GM18858 (cell line): ENCODE measurements around the gene FAM170B.

Experiments used
- ATAC-seq: cut with Tn5 transposase; IDR thresholded peaks from one replicate; pipeline ENCODE4 v1.9.1; 2021; ENCODE audit not compliant: unreplicated experiment

FAM170B gene

GRCh38 chr10:49169776-49170175, 36.0 kb upstream of the FAM170B start:
- no peak for ATAC-seq

- ATAC-seq = no peak
Measured at GRCh38 chr10:49168831-49169500, 35.1 kb upstream of the FAM170B start.

GRCh38 chr10:49168171-49168540, 34.3 kb upstream of the FAM170B start:
- no peak for ATAC-seq

- ATAC-seq = no peak
Measured at GRCh38 chr10:49167425-49168170, 33.8 kb upstream of the FAM170B start.

- no peak for ATAC-seq
Measured at GRCh38 chr10:49166484-49167400, 32.9 kb upstream of the FAM170B start.

GRCh38 chr10:49165821-49166483, 32.1 kb upstream of the FAM170B start:
- no peak for ATAC-seq

GRCh38 chr10:49165259-49165658, 31.4 kb upstream of the FAM170B start:
- no peak for ATAC-seq

- peak; percentile 63 for ATAC-seq
Measured at GRCh38 chr10:49164559-49165188, 30.9 kb upstream of the FAM170B start.

GRCh38 chr10:49163741-49164140, 29.9 kb upstream of the FAM170B start:
- ATAC-seq = no peak

GRCh38 chr10:49162761-49163310, 29.0 kb upstream of the FAM170B start:
- no peak for ATAC-seq

GRCh38 chr10:49162063-49162462, 28.2 kb upstream of the FAM170B start:
- ATAC-seq = no peak

- ATAC-seq = no peak
Measured at GRCh38 chr10:49161411-49161997, 27.7 kb upstream of the FAM170B start.

GRCh38 chr10:49160814-49161213, 27.0 kb upstream of the FAM170B start:
- ATAC-seq = no peak

GRCh38 chr10:49160110-49160509, 26.3 kb upstream of the FAM170B start:
- ATAC-seq = no peak

- no peak for ATAC-seq
Measured at GRCh38 chr10:49158915-49159314, 25.1 kb upstream of the FAM170B start.

GRCh38 chr10:49158404-49158803, 24.6 kb upstream of the FAM170B start:
- no peak for ATAC-seq

GRCh38 chr10:49157229-49157628, 23.4 kb upstream of the FAM170B start:
- ATAC-seq = no peak

- ATAC-seq = no peak
Measured at GRCh38 chr10:49154641-49155040, 20.8 kb upstream of the FAM170B start.

GRCh38 chr10:49153971-49154370, 20.1 kb upstream of the FAM170B start:
- ATAC-seq = no peak

GRCh38 chr10:49153115-49153514, 19.3 kb upstream of the FAM170B start:
- no peak for ATAC-seq
